HUES6 (cell line): ENCODE results near the gene CDHR4.
"Not testable (repeated sequence)": the region's sequence is repeated elsewhere in the genome, so short reads cannot be mapped to it uniquely, and the experiment has no call there.

ENCODE experiments used
- H3K27ac ChIP-seq: 2 replicates; pipeline ENCODE4 v1.7.0; 2013; ENCODE audit warnings: low read depth, mild to moderate bottlenecking, low read length, inconsistent platforms
- H3K27me3 ChIP-seq: 2 replicates; pipeline ENCODE4 v1.6.1; 2013; ENCODE audit warnings: low read length; ENCODE audit not compliant: control insufficient read depth, insufficient read depth
- H3K36me3 ChIP-seq: 2 replicates; pipeline ENCODE4 v1.6.1; 2013; ENCODE audit warnings: low read length; ENCODE audit not compliant: control insufficient read depth, insufficient read depth
- H3K4me1 ChIP-seq: 2 replicates; pipeline ENCODE4 v1.6.1; 2013; ENCODE audit warnings: low read length; ENCODE audit not compliant: control insufficient read depth, insufficient read depth
- H3K4me3 ChIP-seq: 2 replicates; pipeline ENCODE4 v1.5.1; 2013; ENCODE audit warnings: low read depth, low read length
- H3K9ac ChIP-seq: one replicate; pipeline ENCODE4 v1.6.1; 2013; ENCODE audit warnings: mild to moderate bottlenecking, low read length
- H3K9me3 ChIP-seq: 2 replicates; pipeline ENCODE4 v1.6.1; 2013; ENCODE audit warnings: low read depth, low read length; ENCODE audit not compliant: control insufficient read depth, insufficient read depth

CDHR4 gene

DNA sequence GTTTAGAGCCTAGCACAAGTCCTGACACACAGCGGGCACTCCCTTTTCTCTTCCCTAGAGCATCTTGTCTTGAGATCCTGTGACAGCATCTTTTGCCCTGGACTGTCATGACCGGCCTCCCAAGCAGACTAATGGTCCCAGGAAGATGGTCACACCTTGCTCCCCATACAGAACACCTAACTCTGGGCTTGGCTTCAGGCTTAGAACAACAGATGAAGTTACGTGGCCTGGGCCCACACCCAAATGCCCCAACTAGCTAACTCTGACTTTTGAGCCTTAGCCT, 12.6 kb downstream of the CDHR4 start:
- Histone ChIP-seq H3K4me1 (peaks cover 10% of the 10 kb centered on the region), H3K27me3 (no peaks in the 10 kb centered on the region), H3K4me3 (peak overlapping the region; percentile 82), H3K27ac (no peak overlapping the region), H3K9me3 (no peaks in the 10 kb centered on the region), H3K9ac (no peak overlapping the region), H3K36me3 (0 out of 2 replicates have a peak, but pooled peaks cover 5% of the 10 kb centered on the region)

DNA sequence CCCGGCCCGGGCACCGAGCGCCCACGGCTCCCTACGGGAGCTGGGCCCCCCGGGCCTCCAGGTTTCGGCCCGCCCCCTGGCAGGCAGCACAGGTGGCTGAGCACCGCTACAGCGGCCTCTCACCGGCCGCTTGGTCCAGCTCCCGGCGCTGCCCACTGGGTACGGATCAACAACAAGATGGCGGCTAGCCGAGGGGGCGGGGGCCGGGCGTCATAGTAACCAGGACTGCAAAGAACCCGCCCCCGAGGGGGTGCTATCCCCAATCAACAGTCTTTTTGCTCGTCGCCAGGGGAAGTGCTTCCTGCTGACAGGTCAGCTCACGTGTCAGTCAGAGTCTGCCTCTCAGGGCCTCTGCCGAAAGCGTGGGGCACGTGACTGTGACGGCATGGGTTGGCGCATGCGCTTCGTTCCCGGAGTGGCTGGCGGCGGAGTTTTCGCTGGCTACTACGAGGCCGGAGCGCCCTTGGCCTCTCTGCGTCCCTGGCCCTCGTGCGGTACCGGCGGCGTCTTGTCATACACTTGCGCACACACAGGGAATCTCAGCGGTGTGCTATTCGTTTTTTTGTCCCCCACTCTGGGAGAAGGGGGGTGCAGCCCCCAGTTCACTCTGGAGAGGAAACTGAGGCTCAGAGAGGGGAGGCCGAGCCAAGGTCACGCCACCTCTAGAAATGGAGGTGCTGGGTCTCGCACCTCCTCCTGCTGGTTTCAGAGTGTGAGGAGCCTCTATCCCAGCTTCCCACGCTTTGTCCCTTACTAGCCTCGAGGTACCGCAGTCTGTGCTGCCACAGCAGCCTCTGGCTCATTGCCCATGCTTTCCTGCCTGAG, 13.1 kb downstream of the CDHR4 start, which contains the start of gene IP6K1:
Gene IP6K1 (minus strand): TSS at position 186 of the 825 bp plus-strand sequence. CDS start 38,502 bp downstream, outside the sequence.
- no peaks in the 10 kb centered on the region for H3K27me3 ChIP-seq
- H3K4me1 ChIP-seq = peaks cover 10% of the 10 kb centered on the region
- H3K27ac ChIP-seq = peak within 1 kb of the TSS; percentile 41; the same call in 1 of the 2 replicates
- peaks cover 6% of the 10 kb centered on the region for H3K36me3 ChIP-seq
- peak within 1 kb of the TSS; percentile 74 for H3K9ac ChIP-seq
- H3K9me3 ChIP-seq = no peaks in the 10 kb centered on the region
- H3K4me3 ChIP-seq = peak within 1 kb of the TSS; percentile 82

DNA sequence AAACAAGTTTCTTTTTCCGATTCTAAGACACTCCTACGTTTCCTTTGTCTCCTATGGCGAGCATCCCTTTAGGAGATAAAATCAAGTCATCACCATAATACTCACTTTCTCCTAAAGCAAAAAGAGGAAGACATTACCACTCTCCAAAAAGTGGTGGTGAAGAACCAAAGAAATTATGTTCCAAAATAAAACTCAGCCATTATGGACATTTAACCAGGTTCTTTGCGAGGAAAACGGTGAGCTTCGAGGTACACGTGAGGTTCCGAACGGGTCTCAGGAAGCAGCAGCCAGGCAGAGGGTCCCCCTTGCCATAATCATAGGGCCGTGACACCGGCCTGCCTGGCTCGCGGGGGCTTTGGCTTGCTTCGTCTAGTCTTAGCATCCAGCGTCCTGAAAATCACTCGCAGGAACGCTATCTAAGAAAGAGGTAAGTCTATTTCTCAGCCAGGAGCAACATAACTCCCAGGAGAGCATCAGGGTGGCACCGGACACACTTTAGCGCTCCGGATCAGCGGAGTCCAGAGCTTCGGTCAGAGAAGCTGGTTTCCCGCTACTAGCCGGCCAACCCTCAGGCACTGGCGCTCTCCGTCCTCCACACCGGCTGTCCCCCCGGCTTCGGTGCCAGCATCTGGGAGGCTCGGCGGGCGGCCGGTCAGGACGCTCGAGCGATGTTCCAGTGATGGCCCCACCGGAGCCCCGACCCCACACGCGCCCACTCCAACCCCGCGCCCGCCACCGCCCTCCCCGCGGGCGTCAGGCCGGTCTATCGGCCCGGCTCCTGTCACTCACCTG, 13.9 kb downstream of the CDHR4 start:
- H3K36me3 ChIP-seq = peaks cover 10% of the 10 kb centered on the region
- no peaks in the 10 kb centered on the region for H3K27me3 ChIP-seq
- H3K4me3 ChIP-seq = peak overlapping the region; percentile 82
- peak overlapping the region; percentile 74 for H3K9ac ChIP-seq
- 0 out of 2 replicates have a peak overlapping the region, but pooled peaks have one; percentile 2 for H3K27ac ChIP-seq
- peaks cover 10% of the 10 kb centered on the region for H3K4me1 ChIP-seq
- no peaks in the 10 kb centered on the region for H3K9me3 ChIP-seq

DNA sequence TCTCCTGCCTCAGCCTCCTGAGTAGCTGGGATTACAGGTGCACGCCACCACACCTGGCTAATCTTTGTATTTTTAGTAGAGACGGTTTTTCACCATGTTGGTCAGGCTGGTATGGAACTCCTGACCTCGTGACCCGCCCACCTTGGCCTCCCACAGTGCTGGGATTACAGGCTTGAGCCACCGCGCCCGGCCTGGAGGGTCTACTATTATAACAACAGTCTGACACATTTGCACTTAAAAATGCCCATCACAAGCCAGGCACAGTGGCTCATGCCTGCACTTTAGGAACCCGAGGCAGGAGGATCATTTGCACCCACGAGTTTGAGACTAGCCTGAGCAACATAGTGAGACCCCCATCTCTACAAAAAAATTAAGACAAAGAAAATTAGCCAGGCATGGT, 17.4 kb downstream of the CDHR4 start:
- H3K27ac ChIP-seq, H3K27me3 ChIP-seq, H3K9me3 ChIP-seq, H3K4me1 ChIP-seq, H3K9ac ChIP-seq, H3K4me3 ChIP-seq: not testable (repeated sequence)
- peaks cover 17% of the 10 kb centered on the region for H3K36me3 ChIP-seq

DNA sequence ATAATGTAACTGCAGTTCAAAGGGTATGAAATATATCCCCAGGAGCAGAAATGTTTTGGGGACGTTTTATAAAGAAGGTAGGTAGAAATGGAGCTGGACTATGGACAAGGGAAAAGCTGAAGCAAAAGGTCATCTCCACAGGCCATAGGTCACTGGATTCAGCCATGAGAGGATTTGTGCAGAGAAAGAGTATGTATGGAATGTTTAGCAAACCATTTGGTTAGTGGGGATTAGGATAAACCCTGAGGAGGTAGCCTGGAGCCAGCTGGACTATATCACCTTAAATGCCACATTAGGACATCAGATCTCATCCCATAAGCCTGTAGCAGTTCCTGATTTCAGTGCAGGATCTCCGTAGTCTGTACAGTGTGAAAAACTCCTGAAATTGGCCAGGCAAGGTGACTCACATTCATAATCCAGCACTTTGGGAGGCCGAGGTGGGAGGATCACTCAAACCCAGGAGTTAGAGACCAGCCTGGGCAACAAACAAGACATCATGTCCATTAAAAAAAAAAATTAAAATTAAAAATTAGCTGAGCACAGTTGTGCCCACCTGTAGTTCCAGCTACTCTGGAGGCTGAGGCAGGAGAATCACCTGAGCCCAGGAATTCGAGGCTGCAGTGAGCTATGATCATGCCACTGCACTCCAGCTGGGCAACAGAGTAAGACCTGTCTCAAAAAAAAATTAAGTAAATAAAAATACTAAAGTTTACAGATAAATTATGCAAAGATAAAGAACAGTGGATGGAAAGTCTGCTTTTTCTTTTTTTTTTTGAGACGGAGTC, 18.1 kb downstream of the CDHR4 start:
- no peak overlapping the region for H3K4me3 ChIP-seq
- no peaks in the 10 kb centered on the region for H3K9me3 ChIP-seq
- peaks cover 18% of the 10 kb centered on the region for H3K36me3 ChIP-seq
- no peaks in the 10 kb centered on the region for H3K27me3 ChIP-seq
- no peak overlapping the region for H3K9ac ChIP-seq
- no peak overlapping the region for H3K27ac ChIP-seq
- H3K4me1 ChIP-seq = no peaks in the 10 kb centered on the region

DNA sequence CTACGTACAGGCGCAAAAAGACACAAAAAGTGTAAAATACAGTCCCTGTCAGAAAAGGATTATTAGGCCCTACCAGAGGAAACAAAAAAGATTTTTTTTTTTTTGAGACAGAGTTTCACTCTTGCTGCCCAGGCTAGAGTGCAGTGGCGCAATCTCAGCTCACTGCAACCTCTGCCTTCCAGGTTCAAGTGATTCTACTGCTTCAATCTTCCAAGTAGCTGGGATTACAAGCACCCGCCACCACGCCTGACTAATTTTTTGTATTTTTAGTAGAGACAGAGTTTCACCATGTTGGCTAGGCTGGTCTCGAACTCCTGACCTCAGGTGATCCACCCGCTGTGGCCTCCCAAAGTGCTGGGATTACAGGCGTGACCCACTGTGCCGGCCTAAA, 18.7 kb downstream of the CDHR4 start:
- H3K36me3 ChIP-seq = peaks cover 21% of the 10 kb centered on the region
- H3K4me1 ChIP-seq, H3K9me3 ChIP-seq, H3K27ac ChIP-seq, H3K27me3 ChIP-seq, H3K9ac ChIP-seq, H3K4me3 ChIP-seq: not testable (repeated sequence)

DNA sequence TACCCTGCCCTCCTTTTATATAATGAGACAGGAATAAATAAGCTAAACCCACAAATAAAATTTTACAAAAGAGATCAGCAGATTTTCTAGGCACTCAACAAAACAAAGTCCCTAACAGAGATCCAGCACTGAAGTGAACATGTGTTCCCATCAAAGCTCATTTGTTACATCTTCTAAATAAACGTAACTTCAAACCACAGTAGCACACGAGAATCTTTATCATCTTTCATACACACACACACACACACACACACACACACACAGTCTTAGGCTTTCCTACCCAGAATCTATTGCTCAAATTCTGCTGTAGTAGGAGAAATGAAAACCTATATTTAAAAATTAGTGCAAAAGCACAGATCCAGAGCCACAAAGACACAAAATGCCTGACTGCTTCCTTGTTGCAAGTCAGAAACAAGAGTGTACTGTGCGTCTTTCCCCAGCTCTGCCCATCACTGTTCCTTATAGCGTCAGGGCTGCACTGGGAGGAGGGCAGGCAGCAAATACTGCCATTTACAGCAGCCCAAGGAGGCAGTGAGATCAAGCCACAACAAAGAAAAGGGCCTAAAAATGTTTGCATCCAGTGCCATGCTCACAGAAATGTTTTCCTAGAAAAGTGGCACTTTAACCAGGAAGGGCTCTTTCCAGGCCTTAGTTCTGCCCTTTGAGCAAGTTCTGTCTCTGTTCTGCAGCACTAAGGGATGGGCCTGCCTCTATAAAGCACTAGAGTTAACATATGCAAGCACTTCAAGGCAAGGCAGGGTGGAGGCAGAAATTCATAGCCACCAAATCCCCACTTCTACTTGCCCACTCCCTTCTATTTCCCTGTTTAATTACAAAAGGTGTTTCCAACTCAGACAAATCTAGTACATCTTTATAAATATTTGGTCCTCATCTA, 19.3 kb downstream of the CDHR4 start:
- Histone ChIP-seq H3K27ac (no peak overlapping the region), H3K36me3 (peaks cover 25% of the 10 kb centered on the region), H3K9ac (no peak overlapping the region), H3K9me3 (no peaks in the 10 kb centered on the region), H3K27me3 (no peaks in the 10 kb centered on the region), H3K4me1 (no peaks in the 10 kb centered on the region), H3K4me3 (no peak overlapping the region)

DNA sequence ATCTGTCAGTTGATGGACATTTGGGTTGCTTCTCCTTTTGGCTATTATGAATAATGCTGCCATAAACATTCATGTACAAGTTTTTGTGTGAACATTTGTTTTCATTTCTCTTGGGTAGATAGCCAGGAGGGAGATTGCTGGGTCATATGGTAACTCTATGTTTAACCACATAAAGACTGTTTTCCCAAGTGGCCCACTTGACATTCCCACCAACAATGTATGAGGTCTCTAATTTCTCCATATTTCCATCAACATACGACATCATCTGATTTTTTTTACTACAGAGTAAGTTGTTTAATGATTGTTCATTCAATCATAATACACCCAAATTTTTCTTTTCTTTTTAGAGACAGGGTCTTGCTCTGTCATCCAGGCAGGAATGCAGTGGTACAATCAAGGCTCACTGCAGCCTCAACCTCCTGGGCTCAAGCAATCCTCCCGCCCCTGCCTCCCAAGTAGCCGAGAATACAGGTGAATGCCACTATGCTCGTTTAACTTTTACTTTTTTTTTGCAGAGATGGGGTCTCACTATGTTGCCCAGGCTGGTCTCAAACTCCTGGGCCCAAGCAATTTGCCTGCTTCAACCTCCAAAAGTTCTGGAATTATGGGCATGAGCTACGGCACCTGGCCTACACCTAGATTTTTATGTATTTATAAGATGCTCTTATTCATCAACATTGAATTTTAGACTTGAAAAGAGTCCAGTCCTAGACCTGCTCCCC, 20.2 kb downstream of the CDHR4 start:
- Histone ChIP-seq H3K27ac (no peak overlapping the region), H3K9ac (no peak overlapping the region), H3K36me3 (peaks cover 25% of the 10 kb centered on the region), H3K4me1 (no peaks in the 10 kb centered on the region), H3K27me3 (no peaks in the 10 kb centered on the region), H3K9me3 (no peaks in the 10 kb centered on the region), H3K4me3 (no peak overlapping the region)

DNA sequence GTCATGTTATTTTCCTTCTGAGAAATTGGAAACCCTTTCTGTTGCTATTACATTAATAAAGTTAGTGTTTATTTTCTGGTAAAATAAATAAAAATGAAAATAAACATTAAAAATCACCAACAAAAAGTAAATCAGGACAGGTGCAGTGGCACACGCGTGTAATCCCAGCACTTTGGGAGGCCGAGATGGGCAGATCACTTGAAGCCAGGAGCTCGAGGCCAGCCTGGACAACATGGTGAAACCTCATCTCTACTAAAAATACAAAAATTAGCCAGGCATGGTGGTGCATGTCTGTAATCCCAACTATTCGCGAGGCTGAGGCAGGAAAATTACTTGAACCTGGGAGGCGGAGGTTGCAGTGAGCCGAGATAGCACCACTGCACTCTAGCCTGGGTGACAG, 23.6 kb downstream of the CDHR4 start:
- H3K4me3 ChIP-seq, H3K27me3 ChIP-seq, H3K27ac ChIP-seq, H3K9ac ChIP-seq, H3K9me3 ChIP-seq, H3K4me1 ChIP-seq: not testable (repeated sequence)
- peaks cover 18% of the 10 kb centered on the region for H3K36me3 ChIP-seq

DNA sequence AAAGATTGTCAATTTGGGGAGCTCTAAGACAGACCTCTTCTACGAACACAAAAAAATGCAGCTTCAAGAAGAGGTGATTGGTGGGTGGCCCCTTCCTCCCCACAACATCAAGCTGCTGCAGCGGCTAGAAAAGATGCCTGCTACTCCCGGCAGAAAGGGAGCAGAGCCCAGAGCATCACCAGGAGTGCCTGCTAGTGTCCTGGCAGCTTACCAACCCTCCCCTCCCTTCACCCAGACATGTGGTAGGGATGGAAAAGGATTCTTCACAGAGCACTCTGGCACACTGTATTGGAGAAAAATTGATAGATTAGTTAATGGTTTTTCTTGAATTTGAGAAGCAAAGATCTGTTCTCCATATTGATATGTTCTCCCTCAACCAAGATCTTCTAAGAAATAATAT, 24.1 kb downstream of the CDHR4 start:
- Histone ChIP-seq H3K9ac (no peak overlapping the region), H3K4me1 (no peaks in the 10 kb centered on the region), H3K36me3 (peaks cover 18% of the 10 kb centered on the region), H3K9me3 (no peaks in the 10 kb centered on the region), H3K4me3 (no peak overlapping the region), H3K27ac (no peak overlapping the region), H3K27me3 (no peaks in the 10 kb centered on the region)
